Lower lobe of right lung (tissue), 2 donors: ENCODE results near the gene LRP6. TPM values are rescaled to one million over a fixed set of nuclear protein-coding genes. Genes with fewer than 3 reads are reported as not detected.
A peak's percentile ranks its signal among the peaks of the same experiment; 100 is the strongest.

Experiments used
- ATAC-seq, 2 donors: fragments of 200-7000 bp; cut with Tn5 transposase; one replicate each; pipeline ENCODE4 v1.9.1; 2020 to 2022; ENCODE audit warnings: mild to moderate bottlenecking in 2 of 2, moderate library complexity in 2 of 2
- DNase-seq: peaks from one replicate; pipeline ENCODE4 v3.0.0-alpha.2; 2020
- H3K27ac ChIP-seq: fragments of 200-600 bp; one replicate; pipeline ENCODE4 v1.8.0; 2022
- H3K27me3 ChIP-seq: fragments of 200-600 bp; one replicate; pipeline ENCODE4 v1.8.0; 2022; ENCODE audit warnings: low read depth
- H3K36me3 ChIP-seq: fragments of 200-600 bp; one replicate; pipeline ENCODE4 v1.8.0; 2022; ENCODE audit warnings: mild to moderate bottlenecking
- H3K4me1 ChIP-seq: fragments of 200-600 bp; one replicate; pipeline ENCODE4 v1.8.0; 2022
- H3K4me3 ChIP-seq: fragments of 200-600 bp; one replicate; pipeline ENCODE4 v1.8.0; 2022; ENCODE audit warnings: mild to moderate bottlenecking
- H3K9me3 ChIP-seq: fragments of 200-600 bp; one replicate; pipeline ENCODE4 v1.8.0; 2022
- intact Hi-C: fragments of 100-400 bp; cut with DNase I; formaldehyde crosslinking; loops from one replicate; pipeline ENCODE4 v1.11.0; 2022
- total RNA-seq: library from RNA; stranded (reverse); fragmentation: NEBNext Ultra II Directional; extraction: Animal tissue kit (Norgen Biotek cat#: 25700); gene quantifications from one replicate; pipeline ENCODE4 v1.2.1, GENCODE V29; 2021
- TF ChIP-seq, protein P1 (sequence below): fragments of 200-600 bp; IDR thresholded peaks from one replicate; pipeline ENCODE4 v1.8.0; 2022; ENCODE audit warnings: antibody characterized with exemption, mild to moderate bottlenecking
- donor health status: DM: no; HTN: yes; CAD: no; lungs with severe emphysema.

LRP6 gene
- total RNA-seq, 1 donor from 2014 or later = 47.4 TPM

DNA sequence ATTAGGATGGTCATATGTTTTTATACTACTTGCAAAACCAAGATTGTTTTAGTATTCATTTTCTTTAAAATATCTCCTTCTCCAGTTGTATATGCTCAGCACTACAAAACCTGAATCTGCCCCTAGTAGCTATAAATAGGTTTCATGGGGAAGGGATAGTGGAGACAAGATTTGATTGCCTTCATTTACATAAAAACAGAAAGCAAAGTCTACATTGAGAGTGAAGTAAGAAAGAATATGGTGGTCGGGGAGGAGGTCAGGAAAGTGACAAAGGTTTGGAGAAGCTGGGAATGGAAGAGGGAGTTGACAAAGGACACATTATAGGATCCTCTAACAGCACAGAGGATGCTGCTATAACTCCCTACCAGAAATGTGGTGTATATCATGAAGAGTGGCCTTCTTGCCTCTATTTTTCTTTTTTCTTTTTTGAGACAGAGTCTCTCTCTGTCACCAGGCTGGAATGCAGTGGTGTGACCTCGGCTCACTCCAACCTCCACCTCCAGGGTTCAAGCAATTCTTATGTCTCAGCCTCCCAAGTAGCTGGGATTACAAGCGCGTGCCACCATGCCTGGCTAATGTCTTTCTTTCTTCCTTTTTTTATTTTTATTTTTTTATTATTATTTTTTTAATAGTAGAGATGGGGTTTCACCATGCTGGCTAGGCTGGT lies 6.6 kb upstream of the LRP6 start:
- H3K27ac ChIP-seq = peak overlapping the region; percentile 43
- H3K36me3 ChIP-seq = no peaks in the 10 kb centered on the region
- TF ChIP-seq, protein P1, sequence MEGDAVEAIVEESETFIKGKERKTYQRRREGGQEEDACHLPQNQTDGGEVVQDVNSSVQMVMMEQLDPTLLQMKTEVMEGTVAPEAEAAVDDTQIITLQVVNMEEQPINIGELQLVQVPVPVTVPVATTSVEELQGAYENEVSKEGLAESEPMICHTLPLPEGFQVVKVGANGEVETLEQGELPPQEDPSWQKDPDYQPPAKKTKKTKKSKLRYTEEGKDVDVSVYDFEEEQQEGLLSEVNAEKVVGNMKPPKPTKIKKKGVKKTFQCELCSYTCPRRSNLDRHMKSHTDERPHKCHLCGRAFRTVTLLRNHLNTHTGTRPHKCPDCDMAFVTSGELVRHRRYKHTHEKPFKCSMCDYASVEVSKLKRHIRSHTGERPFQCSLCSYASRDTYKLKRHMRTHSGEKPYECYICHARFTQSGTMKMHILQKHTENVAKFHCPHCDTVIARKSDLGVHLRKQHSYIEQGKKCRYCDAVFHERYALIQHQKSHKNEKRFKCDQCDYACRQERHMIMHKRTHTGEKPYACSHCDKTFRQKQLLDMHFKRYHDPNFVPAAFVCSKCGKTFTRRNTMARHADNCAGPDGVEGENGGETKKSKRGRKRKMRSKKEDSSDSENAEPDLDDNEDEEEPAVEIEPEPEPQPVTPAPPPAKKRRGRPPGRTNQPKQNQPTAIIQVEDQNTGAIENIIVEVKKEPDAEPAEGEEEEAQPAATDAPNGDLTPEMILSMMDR = no peak
- H3K9me3 ChIP-seq = no peaks in the 10 kb centered on the region
- H3K4me1 ChIP-seq = no peaks in the 10 kb centered on the region
- ATAC-seq (no peak), DNase-seq (no peak)
- no peak overlapping the region for H3K4me3 ChIP-seq
- intact Hi-C loops = no loop called here
- no peaks in the 10 kb centered on the region for H3K27me3 ChIP-seq

- peaks cover 1% of the 10 kb centered on the region for H3K4me1 ChIP-seq
- DNase-seq (no peak), ATAC-seq (peak; percentile 81 to 90)
- intact Hi-C loops = no loop called here
- H3K9me3 ChIP-seq = no peaks in the 10 kb centered on the region
- TF ChIP-seq, protein P1 = no peak
- peak overlapping the region; percentile 43 for H3K27ac ChIP-seq
- H3K4me3 ChIP-seq = no peak overlapping the region
- H3K36me3 ChIP-seq = no peaks in the 10 kb centered on the region
- H3K27me3 ChIP-seq = no peaks in the 10 kb centered on the region
Observed at GRCh38 chr12:12272869-12273268, 6.0 kb upstream of the LRP6 start.

DNA sequence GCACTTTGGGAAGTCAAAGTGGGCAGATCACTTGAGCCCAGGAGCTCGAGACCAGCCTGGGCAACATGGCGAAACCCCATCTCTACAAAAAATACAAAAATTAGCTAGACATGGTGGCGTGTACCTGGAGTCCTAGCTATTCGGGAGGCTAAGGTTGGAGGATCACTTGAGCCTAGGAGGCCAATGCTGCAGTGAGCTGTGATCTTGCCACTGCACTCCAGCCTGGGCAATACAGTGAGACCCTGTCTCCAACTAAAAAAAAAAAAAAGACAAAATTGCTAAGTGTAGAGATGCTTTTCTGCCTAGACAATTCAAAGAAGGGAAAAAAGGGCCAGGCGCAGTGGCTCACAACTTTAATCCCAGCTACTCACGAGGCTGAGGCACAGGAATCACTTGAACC lies 3.4 kb upstream of the LRP6 start:
- TF ChIP-seq, protein P1 = no peak
- no peak overlapping the region for H3K4me3 ChIP-seq
- H3K36me3 ChIP-seq = no peaks in the 10 kb centered on the region
- intact Hi-C loops = no loop called here
- H3K27ac ChIP-seq = no peak overlapping the region
- peaks cover 8% of the 10 kb centered on the region for H3K4me1 ChIP-seq
- ATAC-seq (no peak), DNase-seq (no peak)
- no peaks in the 10 kb centered on the region for H3K9me3 ChIP-seq
- peaks cover 5% of the 10 kb centered on the region for H3K27me3 ChIP-seq

DNA sequence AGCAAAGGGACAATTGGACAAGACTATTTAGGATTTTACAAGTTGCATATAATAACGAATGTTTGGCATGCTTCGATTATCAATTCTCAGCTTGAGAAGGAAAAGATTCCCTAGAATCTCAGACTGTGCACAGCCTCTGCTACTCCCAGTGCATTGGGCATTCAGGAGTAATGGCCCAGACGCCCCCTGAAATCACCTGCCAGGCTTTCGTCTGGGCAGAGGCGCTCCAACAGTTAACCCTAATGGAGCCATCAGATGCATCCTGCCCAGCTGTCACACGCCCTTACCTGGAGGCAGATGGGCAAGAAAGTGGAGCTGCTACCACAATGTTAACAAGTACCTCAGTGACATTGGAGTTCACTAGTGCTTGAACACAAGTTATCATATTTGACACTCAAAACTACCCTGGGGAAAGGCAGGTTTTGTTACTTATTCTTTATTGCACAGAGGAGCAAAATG lies 927 bp upstream of the LRP6 start:
- intact Hi-C loops = no loop called here
- Histone ChIP-seq H3K4me1 (peaks cover 13% of the 10 kb centered on the region), H3K9me3 (no peaks in the 10 kb centered on the region), H3K36me3 (no peaks in the 10 kb centered on the region), H3K4me3 (peak overlapping the region; percentile 72), H3K27me3 (peaks cover 5% of the 10 kb centered on the region), H3K27ac (peak overlapping the region; percentile 99)
- no peak for ATAC-seq
- DNase-seq = no peak
- TF ChIP-seq, protein P1 = no peak

GRCh38 chr12:12266389-12266872 lies 413 bp downstream of the LRP6 start:
- Histone ChIP-seq H3K27me3 (peaks cover 5% of the 10 kb centered on the region), H3K4me3 (peak overlapping the region; percentile 72), H3K4me1 (peaks cover 13% of the 10 kb centered on the region), H3K27ac (peak overlapping the region; percentile 99), H3K36me3 (no peaks in the 10 kb centered on the region), H3K9me3 (no peaks in the 10 kb centered on the region)
- ATAC-seq (peak in 1 of 2 donors; percentile 23), DNase-seq (no peak)
- TF ChIP-seq, protein P1 = no peak
- intact Hi-C loops = no loop called here
